Upper lobe of left lung (tissue), 6 donors: ENCODE measurements around the gene ENKUR. TPM values are rescaled to one million over a fixed set of nuclear protein-coding genes. Genes with fewer than 3 reads are reported as not detected.

ENCODE experiments used
- ATAC-seq, 2 donors: fragments of 200-7000 bp; cut with Tn5 transposase; one replicate each; pipeline ENCODE4 v1.9.1; 2022; ENCODE audit warnings: mild to moderate bottlenecking in 2 of 2, moderate library complexity in 2 of 2; ENCODE audit not compliant: low FRiP score in 2 of 2
- DNase-seq, 2 donors: peaks; one replicate each; pipeline ENCODE4 v3.0.0-alpha.2; 2019 to 2020
- H3K27ac ChIP-seq, 4 donors: fragments of 200-600 bp; sonication (generic); one replicate each; pipeline ENCODE4 v1.5.1; 2016 to 2019
- H3K27me3 ChIP-seq, 4 donors: fragments of 200-600 bp; sonication (generic); one replicate each; pipeline ENCODE4 v1.5.1; 2017 to 2019
- H3K36me3 ChIP-seq, 4 donors: fragments of 200-600 bp; sonication (generic); one replicate each; pipeline ENCODE4 v1.5.1; 2016 to 2019
- H3K4me1 ChIP-seq, 4 donors: fragments of 200-600 bp; sonication (generic); one replicate each; pipeline ENCODE4 v1.5.1; 2018 to 2019
- H3K4me3 ChIP-seq, 4 donors: fragments of 200-600 bp; sonication (generic); one replicate each; pipeline ENCODE4 v1.5.1; 2017 to 2019; ENCODE audit warnings: mild to moderate bottlenecking in 2 of 4, moderate library complexity in 1 of 4
- H3K9me3 ChIP-seq, 4 donors: fragments of 200-600 bp; sonication (generic); one replicate each; pipeline ENCODE4 v1.5.1; 2018 to 2019
- EP300 ChIP-seq, 4 donors: sonication (generic); formaldehyde crosslinking; IDR thresholded peaks; one replicate each; pipeline ENCODE4 v1.5.1; 2017; ENCODE audit warnings: antibody characterized with exemption in 4 of 4, control low read depth in 2 of 4
- POLR2A ChIP-seq, 4 donors: fragments of 450-650 bp; IDR thresholded peaks; one replicate each; pipeline ENCODE4 v1.5.1; 2016 to 2017; ENCODE audit warnings: antibody characterized with exemption in 4 of 4, mild to moderate bottlenecking in 2 of 4
- POLR2AphosphoS5 ChIP-seq, 2 donors: sonication (generic); formaldehyde crosslinking; IDR thresholded peaks; one replicate each; pipeline ENCODE4 v1.5.1; 2017; ENCODE audit warnings: antibody characterized with exemption in 2 of 2
- WGBS, 2 donors: methylation state at CpG; one replicate each; pipeline ENCODE4 v1.1.5; 2017 to 2018; 5-methylcytosine and 5-hydroxymethylcytosine counted together
- total RNA-seq, 6 donors: library from RNA; depleted of rRNA in 4 of 6; stranded (reverse); fragments of >200 nt in 4 of 6; gene quantifications; one replicate each; pipeline versions ENCODE4 v1.1.0 to v1.2.1, GENCODE V29; 2016 to 2021
- TF ChIP-seq, protein P1 (sequence below), 6 experiments: fragments of 450-650 bp in 4 of 6; fragments of 200-600 bp in 2 of 6; sonication (generic) in 2 of 6; IDR thresholded peaks; one replicate each; pipeline ENCODE4 v1.5.1; 2016 to 2019; ENCODE audit warnings: antibody characterized with exemption in 6 of 6
- donor health status: DM: no; HTN: no; CAD: no; lungs with moderate emphysema.
- donor health status: DM: no; HTN: yes; CAD: no; lungs with severe emphysema.

ENKUR gene
- total RNA-seq, 6 donors from 2014 or later = 0.31 to 18.1 (median 4.0) TPM

GRCh38 chr10:24998044-24998443 lies 17.9 kb downstream of the ENKUR start:
- ATAC-seq (no peak), DNase-seq (no peak)
- H3K27me3 ChIP-seq = no peaks in the 10 kb centered on the region
- H3K27ac ChIP-seq = no peak overlapping the region
- H3K4me1 ChIP-seq = no peaks in the 10 kb centered on the region
- no peak overlapping the region for H3K4me3 ChIP-seq
- H3K9me3 ChIP-seq = no peaks in the 10 kb centered on the region
- TF ChIP-seq POLR2A (IDR thresholded peaks at IDR 0.05) (no peak), POLR2AphosphoS5 (IDR thresholded peaks at IDR 0.05) (no peak), EP300 (IDR thresholded peaks at IDR 0.05) (no peak)
- TF ChIP-seq, protein P1, sequence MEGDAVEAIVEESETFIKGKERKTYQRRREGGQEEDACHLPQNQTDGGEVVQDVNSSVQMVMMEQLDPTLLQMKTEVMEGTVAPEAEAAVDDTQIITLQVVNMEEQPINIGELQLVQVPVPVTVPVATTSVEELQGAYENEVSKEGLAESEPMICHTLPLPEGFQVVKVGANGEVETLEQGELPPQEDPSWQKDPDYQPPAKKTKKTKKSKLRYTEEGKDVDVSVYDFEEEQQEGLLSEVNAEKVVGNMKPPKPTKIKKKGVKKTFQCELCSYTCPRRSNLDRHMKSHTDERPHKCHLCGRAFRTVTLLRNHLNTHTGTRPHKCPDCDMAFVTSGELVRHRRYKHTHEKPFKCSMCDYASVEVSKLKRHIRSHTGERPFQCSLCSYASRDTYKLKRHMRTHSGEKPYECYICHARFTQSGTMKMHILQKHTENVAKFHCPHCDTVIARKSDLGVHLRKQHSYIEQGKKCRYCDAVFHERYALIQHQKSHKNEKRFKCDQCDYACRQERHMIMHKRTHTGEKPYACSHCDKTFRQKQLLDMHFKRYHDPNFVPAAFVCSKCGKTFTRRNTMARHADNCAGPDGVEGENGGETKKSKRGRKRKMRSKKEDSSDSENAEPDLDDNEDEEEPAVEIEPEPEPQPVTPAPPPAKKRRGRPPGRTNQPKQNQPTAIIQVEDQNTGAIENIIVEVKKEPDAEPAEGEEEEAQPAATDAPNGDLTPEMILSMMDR (IDR thresholded peaks at IDR 0.05) = no peak
- no peaks in the 10 kb centered on the region for H3K36me3 ChIP-seq
- 87 to 90% methylated on average over 3 of the region's 3 CpGs for WGBS, 2 donors

DNA sequence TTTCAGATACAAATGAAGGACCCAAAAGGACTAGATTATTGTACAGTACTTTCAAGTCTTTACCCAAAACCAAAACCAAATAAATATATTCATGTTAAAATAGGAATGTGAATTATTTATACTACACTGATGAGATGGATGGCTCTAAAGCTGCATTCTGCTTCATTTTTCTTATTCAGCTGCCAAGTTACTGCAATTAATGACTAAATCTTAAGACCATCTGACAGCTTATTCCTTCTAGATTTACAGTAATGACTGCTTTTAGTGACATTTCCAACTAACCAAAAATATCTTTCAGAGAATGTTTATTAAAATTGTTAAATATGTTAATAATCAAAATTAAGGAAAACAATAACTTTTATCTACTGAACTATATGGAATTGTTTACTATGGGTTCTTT lies 20.9 kb downstream of the ENKUR start:
- Histone ChIP-seq H3K9me3 (no peaks in the 10 kb centered on the region), H3K4me1 (no peaks in the 10 kb centered on the region), H3K4me3 (no peak overlapping the region), H3K27ac (no peak overlapping the region), H3K27me3 (no peaks in the 10 kb centered on the region), H3K36me3 (no peaks in the 10 kb centered on the region)
- DNase-seq = no peak
- TF ChIP-seq, protein P1 (IDR thresholded peaks at IDR 0.05) = no peak
- no peak for TF ChIP-seq EP300 (IDR thresholded peaks at IDR 0.05)
- TF ChIP-seq POLR2A (IDR thresholded peaks at IDR 0.05) = no peak
- TF ChIP-seq POLR2AphosphoS5 (IDR thresholded peaks at IDR 0.05) = no peak
- no peak for ATAC-seq

GRCh38 chr10:24993237-24993958 lies 22.6 kb downstream of the ENKUR start:
- 98% methylated on average over 1 of the region's 1 CpG for WGBS, 2 donors
- H3K4me1 ChIP-seq = no peaks in the 10 kb centered on the region
- H3K27ac ChIP-seq = no peak overlapping the region
- H3K4me3 ChIP-seq = no peak overlapping the region
- no peaks in the 10 kb centered on the region for H3K9me3 ChIP-seq
- no peaks in the 10 kb centered on the region for H3K36me3 ChIP-seq
- ATAC-seq (no peak), DNase-seq (no peak)
- no peak for TF ChIP-seq EP300 (IDR thresholded peaks at IDR 0.05)
- no peak for TF ChIP-seq POLR2AphosphoS5 (IDR thresholded peaks at IDR 0.05)
- TF ChIP-seq POLR2A (IDR thresholded peaks at IDR 0.05) = no peak
- TF ChIP-seq, protein P1 (IDR thresholded peaks at IDR 0.05) = no peak
- H3K27me3 ChIP-seq = no peaks in the 10 kb centered on the region

DNA sequence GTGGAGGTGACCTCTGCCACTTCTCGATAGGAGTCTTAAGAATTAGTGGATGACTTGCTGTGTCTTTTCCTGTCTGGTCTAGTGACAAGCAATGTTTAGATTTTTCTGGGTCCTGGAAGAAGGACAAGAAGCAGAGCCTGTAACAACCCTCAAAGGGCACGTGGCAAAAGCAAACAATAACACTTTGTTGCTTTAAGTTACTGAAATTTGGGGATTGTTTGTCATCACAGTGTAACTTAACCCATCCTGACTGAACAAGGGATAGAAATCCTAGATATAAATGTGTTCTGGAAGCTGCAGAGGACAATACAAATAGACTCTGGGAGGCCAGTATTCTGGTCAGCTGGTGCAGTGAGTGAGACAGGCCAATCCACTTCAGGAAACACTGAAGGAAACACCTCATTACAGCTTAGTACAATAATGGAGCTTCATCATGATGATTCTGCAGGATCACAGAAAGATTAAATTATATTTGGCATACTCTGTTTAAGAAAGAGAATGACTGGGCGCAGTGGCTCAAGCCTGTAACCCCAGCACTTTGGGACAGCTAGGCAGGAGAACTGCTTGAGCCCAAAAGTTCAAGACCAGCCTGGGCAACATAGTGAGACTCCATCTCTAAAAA lies 23.3 kb downstream of the ENKUR start:
- Histone ChIP-seq H3K4me3 (no peak overlapping the region), H3K36me3 (no peaks in the 10 kb centered on the region), H3K27me3 (no peaks in the 10 kb centered on the region), H3K9me3 (no peaks in the 10 kb centered on the region), H3K27ac (no peak overlapping the region), H3K4me1 (no peaks in the 10 kb centered on the region)
- ATAC-seq (no peak), DNase-seq (no peak)
- TF ChIP-seq POLR2AphosphoS5 (IDR thresholded peaks at IDR 0.05) = no peak
- TF ChIP-seq, protein P1 (IDR thresholded peaks at IDR 0.05) = no peak
- no peak for TF ChIP-seq EP300 (IDR thresholded peaks at IDR 0.05)
- TF ChIP-seq POLR2A (IDR thresholded peaks at IDR 0.05) = no peak
- WGBS, 2 donors = 67 to 74% methylated on average over 3 of the region's 3 CpGs

DNA sequence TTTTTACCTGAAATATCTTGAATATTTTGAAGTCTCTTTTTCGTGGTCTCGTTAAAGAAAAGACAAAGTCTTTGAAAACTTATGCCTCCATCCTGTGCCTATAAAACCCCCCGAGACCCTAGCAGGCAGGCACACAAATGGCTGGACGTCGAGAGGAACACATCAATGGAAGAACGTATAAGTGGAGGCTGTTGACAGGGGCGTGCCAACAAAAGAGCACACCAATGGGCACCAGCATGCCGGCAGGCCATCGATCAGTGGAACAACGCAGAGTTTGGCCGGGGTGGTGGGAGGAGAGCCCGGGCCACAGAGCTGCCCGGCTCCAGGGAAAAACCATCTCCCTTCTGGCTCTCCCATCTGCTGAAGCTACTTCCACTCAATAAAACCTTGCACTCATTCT lies 24.7 kb downstream of the ENKUR start:
- TF ChIP-seq, protein P1 (IDR thresholded peaks at IDR 0.05) = no peak
- TF ChIP-seq POLR2AphosphoS5 (IDR thresholded peaks at IDR 0.05) (no peak), EP300 (IDR thresholded peaks at IDR 0.05) (no peak), POLR2A (IDR thresholded peaks at IDR 0.05) (no peak)
- H3K4me3 ChIP-seq = no peak overlapping the region
- H3K36me3 ChIP-seq = no peaks in the 10 kb centered on the region
- DNase-seq (peak in 1 of 2 donors; percentile 14), ATAC-seq (no peak)
- no peak overlapping the region for H3K27ac ChIP-seq
- H3K4me1 ChIP-seq = no peaks in the 10 kb centered on the region
- H3K9me3 ChIP-seq = no peaks in the 10 kb centered on the region
- WGBS, 2 donors = 92 to 96% methylated on average over 13 of the region's 13 CpGs
- no peaks in the 10 kb centered on the region for H3K27me3 ChIP-seq
